Activated CD8-positive, alpha-beta memory T cell treated with anti-CD3 and anti-CD28 coated beads, Interleukin-2, amount 50 U/mL, for 1 hour (primary cell): Measurements from ENCODE around the gene CENPM.

ENCODE experiments used
- DNase-seq: peaks from one replicate; pipeline ENCODE4 v3.0.0-alpha.2; 2020; ENCODE audit errors: extremely low read depth

CENPM gene

DNA sequence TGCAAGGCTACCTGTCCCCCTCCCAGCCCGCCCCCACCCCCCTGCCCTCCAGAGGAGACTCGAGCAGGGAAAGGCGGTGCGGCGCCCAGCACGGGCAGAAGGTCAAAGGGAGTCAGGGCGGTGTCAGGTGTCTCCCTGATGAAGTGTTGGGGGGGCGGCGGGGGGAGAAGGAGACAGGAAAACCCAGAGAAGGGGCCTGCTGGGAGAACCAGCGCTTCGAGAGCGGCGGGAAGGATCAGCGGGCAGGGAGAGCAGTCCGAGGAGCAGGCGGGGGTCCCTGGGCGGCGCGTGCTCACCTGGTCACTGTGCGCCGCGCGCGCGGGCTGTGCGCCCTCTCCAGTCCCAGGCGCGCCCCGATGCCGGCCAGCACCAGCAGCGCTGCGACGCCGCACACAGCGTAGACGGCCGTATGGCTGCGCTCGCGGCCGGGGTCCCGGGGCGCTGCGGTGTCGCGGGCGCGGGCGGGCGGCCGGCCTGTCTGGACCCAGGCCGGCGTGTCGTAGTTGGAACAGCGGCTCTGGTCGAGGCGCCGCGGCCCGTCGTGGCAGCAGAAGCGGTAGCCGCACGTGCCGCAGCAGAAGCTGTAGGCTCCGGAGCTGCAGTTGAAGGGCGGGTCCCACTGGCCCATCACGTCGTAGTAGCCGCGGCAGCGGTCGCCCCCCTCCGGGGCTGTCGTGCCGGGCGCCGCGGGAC, 33.0 kb downstream of the CENPM start:
- DNase-seq = no peak

DNA sequence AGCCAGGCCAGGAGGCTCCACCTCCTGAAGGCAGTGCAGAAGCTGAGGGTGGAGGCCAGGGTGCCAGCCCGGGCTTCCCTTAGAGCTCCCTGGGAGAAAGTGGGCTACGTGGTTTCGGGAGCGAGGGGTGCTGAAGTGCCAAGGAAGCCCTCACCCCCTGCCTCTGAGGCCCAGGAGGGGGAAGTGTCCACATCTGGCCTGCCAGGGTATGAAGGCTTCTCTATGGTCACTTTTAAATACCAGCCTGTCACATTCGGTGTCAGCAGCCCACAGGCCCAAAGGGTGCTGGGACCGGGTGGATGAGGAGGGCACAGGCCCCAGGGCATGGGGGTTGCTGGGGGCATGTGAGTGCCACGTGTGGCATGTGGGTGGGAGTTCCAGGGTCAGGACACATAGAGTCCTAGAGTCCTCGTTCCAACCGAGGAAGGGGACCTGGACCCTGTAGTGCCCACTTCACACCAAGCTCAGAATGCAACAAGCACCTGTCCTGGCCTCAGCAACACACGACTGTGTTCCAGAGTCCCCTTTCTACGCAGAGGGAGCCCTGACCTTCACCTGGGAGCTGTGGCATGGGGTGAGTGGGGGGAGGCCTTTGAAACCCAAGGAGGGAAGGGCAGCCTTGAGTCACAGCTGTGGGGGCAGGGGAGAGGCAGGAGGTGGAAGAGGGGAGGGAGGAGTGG, 33.8 kb downstream of the CENPM start:
- no peak for DNase-seq

DNA sequence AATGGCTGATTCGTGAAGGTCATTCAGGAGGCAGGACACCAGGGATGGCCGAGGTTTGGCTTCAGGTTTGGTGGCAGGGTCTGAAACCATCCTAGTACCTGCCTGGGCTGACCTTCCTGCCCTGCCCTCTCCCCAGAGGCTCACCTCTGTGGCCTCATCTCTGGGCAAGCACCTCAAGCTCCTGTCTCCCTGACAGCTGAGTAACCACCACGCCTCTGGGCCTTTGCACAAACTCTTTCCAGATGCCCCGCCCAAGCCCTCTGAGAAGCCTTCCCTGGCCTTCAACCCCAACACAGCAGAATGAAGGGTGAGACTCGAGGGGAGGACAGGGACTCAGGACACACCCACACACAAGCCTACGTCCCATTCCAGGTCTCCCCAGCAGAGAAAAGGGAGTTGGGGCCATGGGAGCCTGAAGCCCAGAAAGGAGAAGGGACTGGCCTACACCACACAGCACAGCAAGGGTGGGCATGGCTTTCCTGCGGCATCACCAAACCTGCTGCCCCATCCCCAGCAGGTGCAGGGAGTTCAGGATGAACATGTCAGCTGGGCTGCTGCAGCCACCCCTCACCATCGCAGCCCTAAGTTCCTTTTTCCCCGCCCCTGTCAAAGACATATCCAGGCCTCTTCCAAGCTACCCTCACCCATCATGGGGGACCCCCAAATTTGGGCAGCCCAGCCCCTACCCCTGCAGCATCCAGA, 34.5 kb downstream of the CENPM start:
- no peak for DNase-seq

GRCh38 chr22:41911001-41911611, 35.8 kb downstream of the CENPM start:
- DNase-seq = no peak

DNA sequence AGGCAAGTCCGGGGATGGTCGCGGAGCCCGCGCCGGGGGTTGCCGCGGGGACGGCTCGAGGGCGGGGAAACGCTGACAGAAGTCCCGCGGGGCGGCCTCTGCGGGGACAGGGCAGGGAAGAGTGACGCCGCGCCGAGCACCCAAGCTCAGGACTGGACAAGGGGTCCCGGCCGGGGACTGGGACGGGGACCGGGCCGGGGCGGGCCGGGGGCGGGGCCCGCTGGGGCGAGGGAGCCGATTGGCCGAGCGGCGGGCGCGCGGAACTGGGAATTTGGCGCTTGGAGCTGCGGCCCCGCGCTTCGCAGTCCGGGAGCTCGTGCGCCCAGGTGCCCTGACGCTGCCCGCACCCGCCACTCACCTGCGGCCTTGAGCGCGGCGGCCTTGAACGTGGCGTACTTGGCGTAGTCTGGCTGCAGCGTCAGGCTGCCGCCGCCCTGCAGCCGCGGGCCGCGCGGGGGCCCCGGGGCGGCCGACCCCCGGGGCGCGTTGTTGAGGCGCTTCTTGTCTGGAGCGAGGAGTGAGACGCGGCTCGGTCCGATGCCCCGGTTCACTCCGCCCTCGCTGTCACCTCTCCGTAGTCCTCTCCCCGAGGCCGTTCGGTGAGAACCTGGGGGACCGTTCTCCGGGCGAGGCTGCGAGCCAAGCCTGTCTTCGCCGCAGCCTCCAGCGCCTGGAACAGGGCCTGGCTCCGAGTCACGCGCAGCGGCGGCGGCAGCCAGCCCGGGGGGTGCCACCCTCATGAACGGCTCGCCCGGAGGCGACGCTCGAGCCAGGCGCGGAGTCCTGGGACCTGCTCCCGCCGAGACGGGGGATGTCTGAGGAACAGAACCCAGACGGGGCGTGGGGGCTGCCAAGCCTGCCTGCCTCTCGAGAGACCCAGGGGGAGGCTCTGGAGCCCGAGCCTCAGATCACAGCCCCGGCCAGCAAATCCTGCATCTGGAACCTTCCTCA, 36.6 kb downstream of the CENPM start:
- DNase-seq = no peak

- no peak for DNase-seq
Measured at GRCh38 chr22:41909310-41910049, 37.5 kb downstream of the CENPM start.

- DNase-seq = no peak
Measured at GRCh38 chr22:41908411-41909309, 38.3 kb downstream of the CENPM start.

- no peak for DNase-seq
Measured at GRCh38 chr22:41907436-41908401, 39.2 kb downstream of the CENPM start.

DNA sequence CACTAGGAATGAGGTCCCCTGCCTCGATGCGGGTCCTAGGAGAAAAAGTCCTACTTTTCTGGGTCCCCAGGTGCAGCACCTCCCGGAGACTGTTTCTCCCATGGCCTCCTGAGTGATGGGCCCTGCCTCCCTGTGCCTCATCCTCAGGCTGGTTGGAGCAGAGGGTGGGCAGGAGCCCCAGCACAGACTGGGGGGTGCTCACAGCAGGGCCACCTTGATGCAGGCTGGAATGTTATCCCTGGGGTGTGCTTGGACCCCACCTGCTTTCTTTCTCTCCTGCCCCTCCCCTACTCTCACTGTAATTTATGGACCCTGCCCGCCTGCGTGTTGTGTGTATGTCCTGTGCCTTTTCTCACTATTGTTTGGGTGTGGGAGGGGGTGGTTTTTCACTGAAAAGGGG, 40.1 kb downstream of the CENPM start:
- DNase-seq = no peak

- no peak for DNase-seq
Measured at GRCh38 chr22:41905411-41906202, 41.3 kb downstream of the CENPM start.

DNA sequence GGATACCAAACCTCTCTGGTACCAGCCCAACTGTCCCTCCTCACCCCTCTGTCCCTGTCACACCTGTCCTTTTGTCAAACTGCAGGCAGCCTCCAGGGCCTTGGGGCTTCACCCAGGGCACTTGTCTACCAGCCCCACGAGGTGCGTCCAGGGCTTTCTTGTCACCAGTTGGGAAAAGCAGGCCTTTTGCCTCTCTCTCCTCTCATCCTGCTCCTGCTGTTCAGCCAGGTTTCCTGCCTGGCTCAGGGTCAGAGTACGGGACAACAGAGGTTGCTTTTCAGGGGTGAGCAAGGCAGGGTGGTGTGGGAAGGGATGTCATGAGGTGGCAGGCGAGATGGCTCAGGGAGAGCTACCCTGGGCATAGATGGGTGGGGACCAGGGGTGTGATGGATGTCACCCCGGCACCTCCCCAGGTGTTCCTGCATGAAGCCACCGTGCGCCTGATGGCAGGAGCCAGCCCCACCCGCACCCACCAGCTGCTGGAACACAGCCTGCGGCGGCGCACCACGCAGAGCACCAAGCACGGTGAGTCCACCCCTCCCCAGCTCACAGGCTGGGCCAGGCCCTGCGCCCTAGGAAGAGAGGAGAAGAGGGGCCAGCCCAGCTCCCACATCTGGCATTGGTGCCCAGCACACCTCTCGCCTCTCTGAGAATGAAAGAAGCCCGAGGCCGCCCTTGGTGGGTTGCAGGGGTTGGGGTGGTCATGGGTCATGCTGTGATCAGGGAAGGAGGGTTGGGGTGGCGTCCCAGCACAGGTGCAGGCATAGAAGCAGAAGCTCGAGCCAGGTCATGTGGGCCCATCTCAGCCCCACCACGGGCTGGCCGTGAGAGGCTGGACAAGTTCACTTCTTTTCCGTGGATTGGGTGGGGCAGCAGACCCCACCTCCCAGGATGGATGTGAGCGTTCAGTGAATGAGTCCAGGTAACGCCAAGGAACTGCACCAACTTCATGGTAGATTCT, 42.2 kb downstream of the CENPM start:
- no peak for DNase-seq

GRCh38 chr22:41902932-41903421, 44.0 kb downstream of the CENPM start:
- DNase-seq = no peak

DNA sequence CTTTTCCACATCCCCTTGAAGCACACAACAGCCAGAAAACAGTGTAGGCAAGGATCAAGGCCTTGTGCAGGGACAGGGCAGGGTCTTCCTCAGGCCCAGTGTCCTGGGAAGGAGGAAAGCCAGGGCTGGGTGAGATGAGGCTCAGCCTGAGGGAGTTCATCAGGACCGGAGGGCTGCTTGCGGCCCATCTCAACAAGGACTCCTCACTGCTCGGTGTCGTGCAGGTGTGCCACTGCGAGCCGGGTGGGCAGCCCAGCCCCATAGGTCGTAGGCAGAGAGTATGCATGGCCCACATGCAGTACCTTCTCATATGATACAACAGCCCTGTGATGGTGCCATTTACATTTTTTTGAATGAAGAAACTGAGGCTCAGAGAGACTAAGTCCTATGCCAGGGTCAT, 44.9 kb downstream of the CENPM start:
- no peak for DNase-seq

DNA sequence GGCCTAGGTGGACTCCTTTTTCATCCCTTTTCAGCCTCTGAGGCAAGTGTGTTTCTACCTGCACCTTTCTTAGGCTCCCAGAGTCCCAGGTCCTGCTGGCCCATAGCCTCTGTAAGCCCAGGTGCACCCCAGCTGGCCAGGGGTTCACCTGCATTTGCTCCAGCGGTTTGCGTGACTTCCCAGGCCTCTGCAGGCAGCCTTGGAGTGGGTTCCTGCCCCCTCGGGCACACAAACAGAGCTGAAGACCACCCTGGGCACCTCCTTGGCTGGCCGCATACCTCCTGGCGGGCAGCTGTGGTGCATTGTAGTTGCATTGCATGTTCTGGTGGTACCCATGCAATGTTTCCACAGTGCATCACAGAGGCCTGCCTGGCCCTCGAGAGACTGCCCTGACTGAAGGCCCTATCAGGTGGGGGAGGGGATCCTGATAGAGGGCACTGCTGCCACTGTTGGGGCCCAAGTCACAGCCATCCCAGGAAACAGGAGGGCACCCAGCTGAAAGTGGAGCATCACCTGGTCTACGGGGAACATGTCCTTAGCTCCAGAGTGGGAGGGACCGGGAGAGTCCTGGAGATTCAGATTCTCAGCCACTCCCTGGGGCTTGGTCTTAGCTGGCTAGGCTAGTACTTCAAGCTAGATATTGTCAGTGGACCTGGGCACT, 46.2 kb downstream of the CENPM start:
- no peak for DNase-seq

- no peak for DNase-seq
Measured at GRCh38 chr22:41899992-41900651, 46.8 kb downstream of the CENPM start.
